Pancreas (tissue), 10 donors: ENCODE results near the gene REG4. TPM values are rescaled to one million over a fixed set of nuclear protein-coding genes. Genes with fewer than 3 reads are reported as not detected.

Experiments
- ATAC-seq, 4 donors: fragments of 200-7000 bp; cut with Tn5 transposase; one replicate each; pipeline versions ENCODE4 v1.8.0 to v1.9.1; 2020; ENCODE audit warnings: mild to moderate bottlenecking in 4 of 4, moderate library complexity in 4 of 4
- DNase-seq, 6 donors: peaks; one replicate each; pipeline ENCODE4 v3.0.0-alpha.2; 2020
- FAIRE-seq: peaks from 2 replicates; lab custom pipeline; 2012; peaks lifted over from hg19 to GRCh38; lab: Jason Lieb, UNC
- H3K27ac ChIP-seq, 4 donors: fragments of 200-600 bp; sonication (generic); 1 replicate in 3 of 4; 2 replicates in 1 of 4; pipeline versions ENCODE4 v1.5.0 to v1.8.0; 2020
- H3K27me3 ChIP-seq, 4 donors: fragments of 200-600 bp; one replicate each; pipeline ENCODE4 v1.8.0; 2021
- H3K36me3 ChIP-seq, 3 donors: fragments of 200-600 bp; sonication (generic) in 1 of 3; one replicate each; pipeline versions ENCODE4 v1.5.0 to v1.8.0; 2020 to 2021
- H3K4me1 ChIP-seq, 3 donors: fragments of 200-600 bp; one replicate each; pipeline ENCODE4 v1.8.0; 2021
- H3K4me3 ChIP-seq, 4 donors: fragments of 200-600 bp; sonication (generic) in 2 of 4; one replicate each; pipeline versions ENCODE4 v1.5.0 to v1.8.0; 2020 to 2021
- H3K9me3 ChIP-seq, 4 donors: fragments of 200-600 bp; one replicate each; pipeline ENCODE4 v1.8.0; 2021
- CTCF ChIP-seq, 4 donors: fragments of 200-600 bp; sonication (generic) in 3 of 4; IDR thresholded peaks; one replicate each; pipeline versions ENCODE4 v1.5.0 to v1.8.0; 2021; ENCODE audit warnings: antibody characterized with exemption in 4 of 4
- WGBS, 2 donors: extraction: QIAGEN DNeasy Blood & Tissue Kit; methylation state at CpG; one replicate each; pipeline ENCODE4 v1.1.7; 2013; 5-methylcytosine and 5-hydroxymethylcytosine counted together
- intact Hi-C, 3 donors: fragments of 100-400 bp; cut with DNase I; formaldehyde crosslinking; loops; one replicate each; pipeline versions ENCODE4 v1.11.1 to v1.14.2; 2022
- polyA plus RNA-seq, 2 donors: library from polyadenylated mRNA; stranded (reverse); fragments of 200-250 nt; gene quantifications; one replicate each; pipeline ENCODE4 v1.2.3, GENCODE V29; 2013
- total RNA-seq, 6 donors: library from RNA; stranded (reverse); fragmentation: NEBNext Ultra II Directional in 4 of 6; extraction: Animal tissue kit (Norgen Biotek cat#: 25700) in 4 of 6; gene quantifications; one replicate each; pipeline versions ENCODE4 v1.2.1 to v1.2.4, GENCODE V29; 2021 to 2023
- donor health status: healthy with polysubstance abuse.
- donor health status: DM: no; HTN: no; CAD: no; lungs with moderate emphysema.
- donor health status: DM: no; HTN: no; CAD: no.
- donor health status: control.
- donor health status: control.
- donor health status: Bipolar disorder and iron deficiency.
- donor health status: DM: yes; HTN: yes; CAD: no.
- donor health status: DM: no; HTN: no; CAD: no.
- donor health status: DM: no; HTN: no; CAD: no.
- donor health status: DM: yes; HTN: yes; CAD: no.

The REG4 gene
- total and polyA plus RNA-seq, 8 donors, result 9.4 to 32.3 (median 22.6) TPM

GRCh38 chr1:119799599-119800177 is 11.6 kb downstream of the REG4 start:
- 36 to 38% methylated on average over 15 of the region's 15 CpGs for WGBS, 2 donors
- H3K4me1 ChIP-seq, result peaks cover 5 to 9% (median 7%) of the 10 kb centered on the region in 3 donors
- FAIRE-seq, result no peak

GRCh38 chr1:119799003-119799402 is 12.3 kb downstream of the REG4 start:
- no peak for FAIRE-seq
- ATAC-seq, result peak in 1 of 4 donors; percentile 8
- no peak for TF ChIP-seq CTCF (IDR thresholded peaks at IDR 0.05)

More at GRCh38 chr1:119799599-119800177, 11.6 kb downstream of the REG4 start:
- H3K4me3 ChIP-seq, result peak overlapping the region in 2 of 4 donors; percentile 39 to 41
- peak overlapping the region; percentile 66 to 86 (median 68) for H3K27ac ChIP-seq
- intact Hi-C loops, result no loop called here
- no peaks in the 10 kb centered on the region for H3K36me3 ChIP-seq
- no peaks in the 10 kb centered on the region for H3K27me3 ChIP-seq
- H3K9me3 ChIP-seq, result no peaks in the 10 kb centered on the region
- no peak for TF ChIP-seq CTCF (IDR thresholded peaks at IDR 0.05)
- DNase-seq (peak; percentile 68 to 78 (median 72)), ATAC-seq (peak; percentile 82 to 90 (median 84))

GRCh38 chr1:119797606-119798005 is 13.7 kb downstream of the REG4 start:
- DNase-seq, result no peak
- Histone ChIP-seq H3K4me3 (peak overlapping the region in 2 of 4 donors; percentile 39 to 41), H3K4me1 (peaks cover 5 to 9% (median 7%) of the 10 kb centered on the region in 3 donors), H3K27me3 (no peaks in the 10 kb centered on the region), H3K27ac (peak overlapping the region in 1 of 4 donors; percentile 86), H3K36me3 (no peaks in the 10 kb centered on the region), H3K9me3 (no peaks in the 10 kb centered on the region)
- no peak for TF ChIP-seq CTCF (IDR thresholded peaks at IDR 0.05)
- FAIRE-seq, result no peak
- intact Hi-C loops, result no loop called here
- 58 to 72% methylated on average over 7 of the region's 7 CpGs for WGBS, 2 donors
- no peak for ATAC-seq

More at GRCh38 chr1:119799003-119799402, 12.3 kb downstream of the REG4 start:
- Histone ChIP-seq H3K27me3 (no peaks in the 10 kb centered on the region), H3K4me1 (peaks cover 5 to 9% (median 7%) of the 10 kb centered on the region in 3 donors), H3K4me3 (peak overlapping the region in 2 of 4 donors; percentile 39 to 41), H3K27ac (peak overlapping the region; percentile 66 to 86 (median 68)), H3K9me3 (no peaks in the 10 kb centered on the region), H3K36me3 (no peaks in the 10 kb centered on the region)
- WGBS, 2 donors, result 43 to 59% methylated on average over 4 of the region's 4 CpGs
- no peak for DNase-seq
- intact Hi-C loops, result no loop called here

- FAIRE-seq (no peak), DNase-seq (no peak), ATAC-seq (no peak)
- H3K36me3 ChIP-seq, result no peaks in the 10 kb centered on the region
- TF ChIP-seq CTCF (IDR thresholded peaks at IDR 0.05), result no peak
- peak overlapping the region in 1 of 4 donors; percentile 39 for H3K4me3 ChIP-seq
- 55 to 79% methylated on average over 1 of the region's 1 CpG for WGBS, 2 donors
- no peaks in the 10 kb centered on the region for H3K9me3 ChIP-seq
- no peaks in the 10 kb centered on the region for H3K27me3 ChIP-seq
- intact Hi-C loops, result no loop called here
- peak overlapping the region in 1 of 4 donors; percentile 86 for H3K27ac ChIP-seq
- H3K4me1 ChIP-seq, result peaks cover 5 to 9% (median 7%) of the 10 kb centered on the region in 3 donors
Measured at GRCh38 chr1:119797162-119797561, 14.1 kb downstream of the REG4 start.
